Smooth muscle cell (in vitro differentiated cells): ENCODE results near the gene OR8B4. TPM values are rescaled to one million over a fixed set of nuclear protein-coding genes. Genes with fewer than 3 reads are reported as not detected.
"Not testable (repeated sequence)": the region's sequence is repeated elsewhere in the genome, so short reads cannot be mapped to it uniquely, and the experiment has no call there.

Experiments used
- DNase-seq: peaks from one replicate; lab custom pipeline; 2025; ENCODE audit not compliant: unreplicated experiment; lab: John Stamatoyannopoulos, UW
- H2AFZ ChIP-seq: fragments of 200-600 bp; sonication (generic); 2 replicates; pipeline ENCODE4 v1.6.0; 2016; ENCODE audit warnings: antibody characterized with exemption, low read depth, mild to moderate bottlenecking
- H3F3A ChIP-seq: fragments of 200-600 bp; sonication (generic); 2 replicates; pipeline ENCODE4 v1.6.0; 2017; ENCODE audit warnings: antibody characterized with exemption, low read depth
- H3K27ac ChIP-seq: fragments of 200-600 bp; sonication (generic); 2 replicates; pipeline ENCODE4 v1.5.1; 2016; ENCODE audit warnings: low read depth, mild to moderate bottlenecking
- H3K27me3 ChIP-seq: fragments of 200-600 bp; sonication (generic); 2 replicates; pipeline ENCODE4 v1.6.1; 2016; ENCODE audit warnings: low read depth, mild to moderate bottlenecking
- H3K36me3 ChIP-seq: fragments of 200-600 bp; sonication (generic); 2 replicates; pipeline ENCODE4 v1.5.1; 2016; ENCODE audit warnings: low read depth
- H3K4me1 ChIP-seq: fragments of 200-600 bp; sonication (generic); 2 replicates; pipeline ENCODE4 v1.5.1; 2016; ENCODE audit warnings: low read depth
- H3K4me2 ChIP-seq: fragments of 200-600 bp; sonication (generic); 2 replicates; pipeline ENCODE4 v1.6.0; 2016; ENCODE audit warnings: mild to moderate bottlenecking
- H3K4me3 ChIP-seq: fragments of 200-600 bp; sonication (generic); 2 replicates; pipeline ENCODE4 v1.5.1; 2016; ENCODE audit warnings: mild to moderate bottlenecking
- H3K79me2 ChIP-seq: fragments of 200-600 bp; sonication (generic); 2 replicates; pipeline ENCODE4 v1.6.0; 2016; ENCODE audit warnings: low read depth, mild to moderate bottlenecking
- H3K9ac ChIP-seq: fragments of 200-600 bp; sonication (generic); 2 replicates; pipeline ENCODE4 v1.6.0; 2016; ENCODE audit warnings: low read depth
- H3K9me3 ChIP-seq: fragments of 200-600 bp; sonication (generic); replicated peaks from 2 replicates; pipeline ENCODE4 v1.5.1; 2016; ENCODE audit warnings: low read depth
- H4K20me1 ChIP-seq: fragments of 200-600 bp; sonication (generic); 2 replicates; pipeline ENCODE4 v1.6.0; 2016; ENCODE audit warnings: low read depth
- WGBS: methylation state at CpG from one replicate; pipeline ENCODE4 v1.1.7; 2016; ENCODE audit warnings: low lambda C conversion rate; 5-methylcytosine and 5-hydroxymethylcytosine counted together
- polyA plus RNA-seq: library from polyadenylated mRNA; unstranded; fragments of >200 nt; fragmentation: Nextera tagmentation; extraction: Ambion mirVana; gene quantifications from 2 replicates; pipeline ENCODE4 v1.2.1, GENCODE V29; 2016
- total RNA-seq: library from RNA; depleted of rRNA; stranded (reverse); fragments of >200 nt; gene quantifications from 2 replicates; pipeline ENCODE4 v1.2.3, GENCODE V29; 2014
- TF ChIP-seq, protein P1 (sequence below): fragments of 200-600 bp; sonication (generic); IDR thresholded peaks from 2 replicates; pipeline ENCODE4 v1.5.1; 2017; ENCODE audit warnings: borderline replicate concordance, mild to moderate bottlenecking, antibody characterized with exemption; ENCODE audit not compliant: insufficient read depth, poor library complexity, severe bottlenecking

OR8B4 gene
- total and polyA plus RNA-seq, 2 experiments from 2014 or later: not detected

DNA sequence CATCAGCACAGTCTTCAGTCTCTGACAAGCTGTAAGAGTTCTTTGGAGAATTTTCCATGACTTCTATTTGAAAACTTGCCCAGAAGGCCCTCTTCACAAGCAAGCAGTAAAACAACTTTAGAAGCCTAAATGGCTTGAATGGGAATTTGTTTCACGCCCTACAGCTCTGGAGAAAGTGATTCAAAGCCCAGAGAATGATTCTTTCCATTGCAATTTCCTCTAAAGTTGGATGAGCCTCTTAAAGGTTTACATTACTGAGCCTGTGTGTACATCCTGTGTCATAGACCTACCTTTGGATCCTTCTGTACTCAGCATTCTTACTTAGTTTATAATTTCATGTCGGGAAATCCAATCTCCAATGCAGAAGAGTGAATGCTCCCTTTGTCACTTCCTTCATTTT is 19.1 kb downstream of the OR8B4 start:
- H3K9ac ChIP-seq: no peak overlapping the region
- no peak overlapping the region for H3K4me2 ChIP-seq
- no peaks in the 10 kb centered on the region for H3K79me2 ChIP-seq
- 75% methylated on average over 2 of the region's 2 CpGs for WGBS
- H3K27ac ChIP-seq: no peak overlapping the region
- no peak for DNase-seq
- H3K36me3 ChIP-seq: no peaks in the 10 kb centered on the region
- H2AFZ ChIP-seq: no peak overlapping the region
- H3K9me3 ChIP-seq: no peaks in the 10 kb centered on the region
- H3K27me3 ChIP-seq: no peaks in the 10 kb centered on the region
- H4K20me1 ChIP-seq: no peaks in the 10 kb centered on the region
- no peaks in the 10 kb centered on the region for H3K4me1 ChIP-seq
- TF ChIP-seq, protein P1, sequence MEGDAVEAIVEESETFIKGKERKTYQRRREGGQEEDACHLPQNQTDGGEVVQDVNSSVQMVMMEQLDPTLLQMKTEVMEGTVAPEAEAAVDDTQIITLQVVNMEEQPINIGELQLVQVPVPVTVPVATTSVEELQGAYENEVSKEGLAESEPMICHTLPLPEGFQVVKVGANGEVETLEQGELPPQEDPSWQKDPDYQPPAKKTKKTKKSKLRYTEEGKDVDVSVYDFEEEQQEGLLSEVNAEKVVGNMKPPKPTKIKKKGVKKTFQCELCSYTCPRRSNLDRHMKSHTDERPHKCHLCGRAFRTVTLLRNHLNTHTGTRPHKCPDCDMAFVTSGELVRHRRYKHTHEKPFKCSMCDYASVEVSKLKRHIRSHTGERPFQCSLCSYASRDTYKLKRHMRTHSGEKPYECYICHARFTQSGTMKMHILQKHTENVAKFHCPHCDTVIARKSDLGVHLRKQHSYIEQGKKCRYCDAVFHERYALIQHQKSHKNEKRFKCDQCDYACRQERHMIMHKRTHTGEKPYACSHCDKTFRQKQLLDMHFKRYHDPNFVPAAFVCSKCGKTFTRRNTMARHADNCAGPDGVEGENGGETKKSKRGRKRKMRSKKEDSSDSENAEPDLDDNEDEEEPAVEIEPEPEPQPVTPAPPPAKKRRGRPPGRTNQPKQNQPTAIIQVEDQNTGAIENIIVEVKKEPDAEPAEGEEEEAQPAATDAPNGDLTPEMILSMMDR: no peak
- no peak overlapping the region for H3K4me3 ChIP-seq
- no peaks in the 10 kb centered on the region for H3F3A ChIP-seq

DNA sequence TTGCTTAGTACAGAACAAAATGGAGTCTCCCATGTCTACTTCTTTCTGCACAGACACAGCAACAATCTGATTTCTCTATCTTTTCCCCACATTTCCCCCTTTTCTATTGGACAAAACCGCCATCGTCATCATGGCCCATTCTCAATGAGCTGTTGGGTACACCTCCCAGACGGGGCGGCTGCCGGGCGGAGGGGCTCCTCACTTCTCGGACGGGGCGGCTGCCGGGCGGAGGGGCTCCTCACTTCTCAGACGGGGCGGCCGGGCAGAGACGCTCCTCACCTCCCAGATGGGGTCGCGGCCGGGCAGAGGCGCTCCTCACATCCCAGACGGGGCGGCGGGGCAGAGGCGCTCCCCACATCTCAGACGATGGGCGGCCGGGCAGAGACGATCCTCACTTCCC is 21.5 kb downstream of the OR8B4 start:
- H3F3A ChIP-seq, H3K27me3 ChIP-seq, H3K4me2 ChIP-seq, H4K20me1 ChIP-seq, H3K36me3 ChIP-seq, H2AFZ ChIP-seq, H3K4me3 ChIP-seq, H3K9me3 ChIP-seq, DNase-seq, H3K79me2 ChIP-seq, H3K4me1 ChIP-seq, H3K27ac ChIP-seq, H3K9ac ChIP-seq: not testable (repeated sequence)
- 92% methylated on average over 23 of the region's 27 CpGs for WGBS

DNA sequence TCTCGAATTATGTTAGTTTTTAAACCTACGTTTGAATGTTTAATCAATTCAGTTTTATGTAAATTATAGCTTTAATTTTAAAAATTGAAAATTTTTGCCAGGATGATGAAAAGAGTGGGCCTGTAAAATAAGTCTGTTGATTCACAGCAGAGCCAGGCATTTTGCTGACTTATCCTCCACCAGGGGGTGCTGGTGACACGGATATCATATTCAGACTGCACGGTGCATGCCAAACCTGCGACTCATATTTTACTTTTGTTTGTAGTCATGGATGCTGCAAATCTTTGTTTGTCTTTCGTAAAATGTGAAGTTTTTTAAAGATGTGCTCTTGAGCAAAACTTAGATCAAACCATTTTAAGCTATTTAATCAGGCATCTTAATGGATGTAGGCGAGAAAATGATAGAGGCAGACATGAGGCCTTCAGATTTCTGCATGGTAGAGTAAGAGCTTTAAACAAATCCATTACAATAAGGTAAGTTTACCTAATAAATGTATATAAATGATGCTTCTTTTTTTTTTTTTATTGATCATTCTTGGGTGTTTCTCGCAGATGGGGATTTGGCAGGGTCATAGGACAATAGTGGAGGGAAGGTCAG is 22.2 kb downstream of the OR8B4 start:
- Histone ChIP-seq H3K9me3 (no peaks in the 10 kb centered on the region), H3K4me3 (no peak overlapping the region), H3K27ac (no peak overlapping the region), H3K9ac (no peak overlapping the region), H3F3A (no peaks in the 10 kb centered on the region), H3K4me1 (no peaks in the 10 kb centered on the region), H3K27me3 (no peaks in the 10 kb centered on the region), H3K79me2 (no peaks in the 10 kb centered on the region), H2AFZ (no peak overlapping the region), H4K20me1 (no peaks in the 10 kb centered on the region), H3K4me2 (no peak overlapping the region), H3K36me3 (no peaks in the 10 kb centered on the region)
- peak; percentile 3 for DNase-seq
- 53% methylated on average over 8 of the region's 8 CpGs for WGBS
- TF ChIP-seq, protein P1: peak; percentile 82

DNA sequence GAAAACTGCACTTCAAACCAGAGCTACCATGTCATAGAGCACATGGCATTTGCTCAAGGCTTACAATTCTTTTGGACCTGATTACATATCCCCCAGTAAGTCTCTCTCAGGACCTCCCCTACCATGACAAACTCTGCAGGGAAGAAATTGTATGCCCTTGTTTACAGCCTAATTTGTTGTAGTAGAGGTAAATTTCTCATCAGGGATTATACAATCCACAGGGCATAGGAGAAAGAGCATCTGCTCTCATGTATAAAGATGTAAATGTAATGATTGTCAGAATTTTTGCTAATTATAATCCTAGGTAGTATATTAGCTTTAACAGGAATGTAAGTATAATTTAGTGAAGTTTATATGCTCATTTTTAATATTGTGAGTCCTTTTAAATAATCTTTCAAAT is 25.7 kb downstream of the OR8B4 start, which contains the start of gene OR8B3:
Gene OR8B3 (minus strand): TSS at position 101 of the 400 bp plus-strand sequence. CDS start 1,673 bp downstream, outside the sequence.
- TF ChIP-seq, protein P1: no peak
- Histone ChIP-seq H3K4me2 (no peak within 1 kb of the TSS), H3K27me3 (no peaks in the 10 kb centered on the region), H4K20me1 (no peaks in the 10 kb centered on the region), H3K4me3 (no peak within 1 kb of the TSS), H3F3A (no peaks in the 10 kb centered on the region), H3K9ac (no peak within 1 kb of the TSS), H3K9me3 (no peaks in the 10 kb centered on the region), H3K79me2 (no peaks in the 10 kb centered on the region), H3K36me3 (no peaks in the 10 kb centered on the region), H2AFZ (no peak within 1 kb of the TSS), H3K27ac (no peak within 1 kb of the TSS), H3K4me1 (no peaks in the 10 kb centered on the region)
- no peak for DNase-seq

- not testable (repeated sequence) for H3F3A ChIP-seq, H3K9me3 ChIP-seq, H3K27ac ChIP-seq, H3K79me2 ChIP-seq, H2AFZ ChIP-seq, H3K4me2 ChIP-seq, H3K36me3 ChIP-seq, H3K4me1 ChIP-seq, H3K9ac ChIP-seq, H3K4me3 ChIP-seq, H3K27me3 ChIP-seq, H4K20me1 ChIP-seq, DNase-seq
- 86% methylated on average over 2 of the region's 4 CpGs for WGBS
Observed at GRCh38 chr11:124396847-124397246, 27.8 kb downstream of the OR8B4 start.
